Activated CD8-positive, alpha-beta T cell treated with anti-CD3 and anti-CD28 coated beads for 36 hours (primary cell): ENCODE data around the gene SLIT1. TPM values are rescaled to one million over a fixed set of nuclear protein-coding genes. Genes with fewer than 3 reads are reported as not detected.

Experiments used
- ATAC-seq: fragments of 200-7000 bp; cut with Tn5 transposase; one replicate; pipeline ENCODE4 v1.10.0; 2021; ENCODE audit warnings: mild to moderate bottlenecking, moderate library complexity
- CTCF ChIA-PET: fragments of 350-600 bp; sonication (Branson Sonifier 250); formaldehyde crosslinking; loops from one replicate; lab custom pipeline; 2021; ENCODE audit warnings: antibody characterized with exemption; lab: Charles Lee
- POLR2A ChIA-PET: fragments of 350-600 bp; sonication (Branson Sonifier 250); formaldehyde crosslinking; loops from one replicate; lab custom pipeline; 2021; ENCODE audit warnings: antibody characterized with exemption; lab: Charles Lee
- DNase-seq: peaks from one replicate; pipeline ENCODE4 v3.0.0-alpha.2; 2020
- H3K27ac Mint-ChIP-seq: one replicate; pipeline ENCODE4 v1.8.0; 2021; ENCODE audit warnings: mild to moderate bottlenecking, mixed read lengths
- H3K27me3 Mint-ChIP-seq: one replicate; pipeline ENCODE4 v1.8.0; 2021; ENCODE audit warnings: mixed read lengths
- H3K36me3 Mint-ChIP-seq: one replicate; pipeline ENCODE4 v1.8.0; 2021; ENCODE audit warnings: low read depth, mixed read lengths
- H3K4me1 Mint-ChIP-seq: one replicate; pipeline ENCODE4 v1.8.0; 2021; ENCODE audit warnings: low read depth, mixed read lengths
- H3K4me3 Mint-ChIP-seq: one replicate; pipeline ENCODE4 v1.8.0; 2021; ENCODE audit warnings: mild to moderate bottlenecking, moderate library complexity, mixed read lengths
- H3K9me3 Mint-ChIP-seq: one replicate; pipeline ENCODE4 v1.8.0; 2021; ENCODE audit warnings: mixed read lengths
- CTCF ChIP-seq: fragments of 200-600 bp; IDR thresholded peaks from one replicate; pipeline ENCODE4 v1.8.0; 2022; ENCODE audit warnings: antibody characterized with exemption, mild to moderate bottlenecking
- intact Hi-C: fragments of 100-400 bp; cut with micrococcal nuclease; formaldehyde crosslinking; loops from one replicate; pipeline ENCODE4 v1.10.0; 2022
- total RNA-seq, 2 experiments: library from RNA; stranded (reverse); gene quantifications; one replicate each; pipeline ENCODE4 v1.2.3, GENCODE V29; 2021

Gene SLIT1
- total RNA-seq, 2 experiments from 2014 or later = 0.34 to 1.2 TPM

GRCh38 chr10:97200616-97201015 lies 14.9 kb upstream of the SLIT1 start:
- H3K27ac Mint-ChIP-seq = no peak overlapping the region

GRCh38 chr10:97199152-97199551 lies 13.4 kb upstream of the SLIT1 start:
- H3K4me1 Mint-ChIP-seq = peaks cover 13% of the 10 kb centered on the region
- ChIA-PET CTCF (interaction anchor here (0.8 to 8.6 kb wide), 5 partner anchors 10 to 127 kb away, joined by 3 to 166 read pairs (median 5); no protein-coding TSS in a partner anchor), POLR2A (no interaction called here)
- DNase-seq = no peak
- H3K27me3 Mint-ChIP-seq = peaks cover 13% of the 10 kb centered on the region
- no peak overlapping the region for H3K27ac Mint-ChIP-seq
- no peaks in the 10 kb centered on the region for H3K36me3 Mint-ChIP-seq
- no peak for TF ChIP-seq CTCF
- ATAC-seq = no peak
- H3K4me3 Mint-ChIP-seq = no peak overlapping the region
- no peaks in the 10 kb centered on the region for H3K9me3 Mint-ChIP-seq
- intact Hi-C loops = no loop called here

More at GRCh38 chr10:97200616-97201015, 14.9 kb upstream of the SLIT1 start:
- intact Hi-C loops = no loop called here
- POLR2A ChIA-PET = no interaction called here
- Mint-ChIP-seq H3K36me3 (no peaks in the 10 kb centered on the region), H3K4me1 (peaks cover 12% of the 10 kb centered on the region), H3K4me3 (no peak overlapping the region), H3K9me3 (no peaks in the 10 kb centered on the region), H3K27me3 (peaks cover 8% of the 10 kb centered on the region)
- no peak for DNase-seq
- ATAC-seq = no peak
- no peak for TF ChIP-seq CTCF
- CTCF ChIA-PET = interaction anchor here (3.4 to 14.8 kb wide), 2 partner anchors 9 to 124 kb away, joined by 29 to 407 read pairs; no protein-coding TSS in a partner anchor

- Mint-ChIP-seq H3K27ac (no peak overlapping the region), H3K9me3 (no peaks in the 10 kb centered on the region), H3K36me3 (no peaks in the 10 kb centered on the region), H3K4me1 (peaks cover 13% of the 10 kb centered on the region), H3K27me3 (peaks cover 24% of the 10 kb centered on the region), H3K4me3 (no peak overlapping the region)
- intact Hi-C loops = no loop called here
- ChIA-PET POLR2A (interaction anchor here (0.8 to 2.0 kb wide), 3 partner anchors 13 to 19 kb away, joined by 4 to 5 read pairs (median 4); no protein-coding TSS in a partner anchor), CTCF (interaction anchor here (0.7 to 8.6 kb wide), 34 partner anchors 11 to 448 kb away, joined by 3 to 166 read pairs (median 6); partner anchors contain the start of gene SLIT1)
- no peak for TF ChIP-seq CTCF
- ATAC-seq (no peak), DNase-seq (no peak)
Measured at GRCh38 chr10:97197030-97197500, 11.3 kb upstream of the SLIT1 start.

GRCh38 chr10:97196223-97197029 lies 10.7 kb upstream of the SLIT1 start:
- peak; percentile 84 for TF ChIP-seq CTCF
- Mint-ChIP-seq H3K36me3 (no peaks in the 10 kb centered on the region), H3K27me3 (peaks cover 24% of the 10 kb centered on the region), H3K9me3 (no peaks in the 10 kb centered on the region), H3K4me3 (peak overlapping the region; percentile 70), H3K4me1 (peaks cover 13% of the 10 kb centered on the region), H3K27ac (no peak overlapping the region)
- DNase-seq (peak; percentile 81), ATAC-seq (peak; percentile 91)
- intact Hi-C loops = no loop called here
- CTCF ChIA-PET = interaction anchor here (0.7 to 8.6 kb wide), 36 partner anchors 11 to 447 kb away, joined by 3 to 166 read pairs (median 6); partner anchors contain the start of gene SLIT1
- POLR2A ChIA-PET = interaction anchor here (0.8 to 2.0 kb wide), 3 partner anchors 12 to 19 kb away, joined by 4 to 5 read pairs (median 4); no protein-coding TSS in a partner anchor
